K562 (cell line): Measurements from ENCODE around the gene SLC24A3. TPM values are rescaled to one million over a fixed set of nuclear protein-coding genes. Genes with fewer than 3 reads are reported as not detected.

Source experiments
- ATAC-seq: fragments of 200-7000 bp; cut with Tn5 transposase; 3 replicates; pipeline ENCODE4 v1.9.1; 2020; ENCODE audit warnings: moderate library complexity
- BruUV-seq: library from RNA; stranded (reverse); fragments of 400-500 nt; replicated peaks from 2 replicates; lab custom pipeline; 2021; lab: Mats Ljungman, UMichigan
- CTCF ChIA-PET: fragments of 300-600 bp; formaldehyde crosslinking; extraction: SDS; loops from one replicate; lab custom pipeline; 2021; ENCODE audit warnings: low intra/inter-chr PET ratio; lab: Yijun Ruan, JAX
- POLR2A ChIA-PET: fragments of 300-600, 350-650 bp; sonication (Branson Sonifier 250); formaldehyde crosslinking; extraction: SDS; loops from one replicate; lab custom pipeline; 2021; ENCODE audit warnings: antibody characterized with exemption, inconsistent platforms; lab: Yijun Ruan, JAX
- DNase-seq, 4 experiments: peaks; one replicate each; pipeline versions ENCODE4 v3.0.0 to v3.0.0-alpha.2; 2011 to 2018; ENCODE audit warnings: low spot score in 3 of 4, mixed read lengths in 3 of 4; ENCODE audit errors: extremely low read depth in 1 of 4
- FAIRE-seq: peaks from 2 replicates; lab custom pipeline; 2011; peaks lifted over from hg19 to GRCh38; lab: Jason Lieb, UNC
- H2AFZ ChIP-seq: 2 replicates; pipeline ENCODE4 v1.6.0; 2011; ENCODE audit warnings: low read depth, low read length, control low read depth, inconsistent platforms
- H3K27ac ChIP-seq: fragments of 200-600 bp; 3 replicates; pipeline ENCODE4 v1.8.0; 2011; ENCODE audit warnings: low read depth, mild to moderate bottlenecking, control low read depth, inconsistent platforms, low read length, moderate library complexity, mixed read lengths; ENCODE audit errors: extremely low read depth
- H3K27me3 ChIP-seq, 2 experiments: fragments of 300-600 bp in 1 of 2; 2 replicates in 1 of 2; 3 replicates in 1 of 2; pipeline versions ENCODE4 v1.6.0 to v1.8.0; 2011; ENCODE audit warnings: inconsistent platforms in 2 of 2, low read length in 2 of 2, mild to moderate bottlenecking in 1 of 2, mixed read lengths in 1 of 2, moderate library complexity in 1 of 2; ENCODE audit not compliant: control insufficient read depth in 2 of 2, insufficient read depth in 2 of 2
- H3K36me3 ChIP-seq: fragments of 300-600 bp; 3 replicates; pipeline ENCODE4 v1.8.0; 2011; ENCODE audit warnings: mild to moderate bottlenecking, low read length, inconsistent platforms; ENCODE audit not compliant: control insufficient read depth, insufficient read depth
- H3K4me1 ChIP-seq, 2 experiments: fragments of 200-600 bp in 1 of 2; replicated peaks in 1 of 2; 2 replicates in 1 of 2; 3 replicates in 1 of 2; pipeline versions ENCODE4 v1.5.1 to v1.8.0; 2011; ENCODE audit warnings: inconsistent platforms in 2 of 2, low read length in 2 of 2, mild to moderate bottlenecking in 1 of 2, mixed read lengths in 1 of 2, moderate library complexity in 1 of 2; ENCODE audit not compliant: control insufficient read depth in 2 of 2, insufficient read depth in 2 of 2
- H3K4me2 ChIP-seq: 2 replicates; pipeline ENCODE4 v1.6.1; 2011; ENCODE audit warnings: low read length, control low read depth, inconsistent platforms, mixed read lengths; ENCODE audit not compliant: insufficient read depth
- H3K4me3 ChIP-seq: fragments of 200-600 bp; sonication (generic), shearing (Covaris generic); 2 replicates; pipeline ENCODE4 v1.5.1; 2016; ENCODE audit warnings: control low read depth, inconsistent platforms
- H3K79me2 ChIP-seq: fragments of 200-600 bp; 3 replicates; pipeline ENCODE4 v1.8.0; 2011; ENCODE audit warnings: low read length, inconsistent platforms; ENCODE audit not compliant: control insufficient read depth, insufficient read depth
- H3K9ac ChIP-seq, 2 experiments: 2 replicates each; pipeline versions ENCODE4 v1.6.0 to v1.6.1; 2011; ENCODE audit warnings: low read depth in 2 of 2, low read length in 2 of 2, control low read depth in 1 of 2, inconsistent platforms in 1 of 2, mild to moderate bottlenecking in 1 of 2, mixed read lengths in 1 of 2; ENCODE audit not compliant: insufficient read depth in 1 of 2
- H3K9me1 ChIP-seq: one replicate; pipeline ENCODE4 v1.6.0; 2011; ENCODE audit warnings: inconsistent platforms, mild to moderate bottlenecking, low read length, moderate library complexity; ENCODE audit not compliant: control insufficient read depth, insufficient read depth
- H3K9me3 ChIP-seq: replicated peaks from 2 replicates; pipeline ENCODE4 v1.5.1; 2011; ENCODE audit warnings: low read depth, low read length, inconsistent platforms; ENCODE audit not compliant: control insufficient read depth, insufficient read depth
- H4K20me1 ChIP-seq: replicated peaks from 2 replicates; pipeline ENCODE4 v1.6.1; 2011; ENCODE audit warnings: low read length, inconsistent platforms, mixed read lengths; ENCODE audit not compliant: control insufficient read depth, insufficient read depth
- CC2D1A ChIP-seq: fragments of 450-650 bp; IDR thresholded peaks from 2 replicates; pipeline ENCODE4 v1.6.1; 2017; ENCODE audit warnings: mild to moderate bottlenecking
- ESRRA ChIP-seq: fragments of 450-650 bp; IDR thresholded peaks from 2 replicates; pipeline ENCODE4 v1.6.1; 2014; ENCODE audit warnings: low read depth, mild to moderate bottlenecking, moderate library complexity, borderline replicate concordance
- ETS2 ChIP-seq: IDR thresholded peaks from 2 replicates; pipeline ENCODE4 v1.6.1; 2016; ENCODE audit warnings: borderline replicate concordance, missing genetic modification characterization, mild to moderate bottlenecking, moderate library complexity, missing compliant biosample characterization; ENCODE audit not compliant: poor library complexity, severe bottlenecking
- MTF1 ChIP-seq: fragments of 250-450 bp; sonication (Bioruptor Pico); IDR thresholded peaks from 2 replicates; pipeline ENCODE4 v1.9.0; 2021; ENCODE audit warnings: moderate library complexity, mild to moderate bottlenecking, inconsistent platforms, borderline replicate concordance
- MXI1 ChIP-seq: IDR thresholded peaks from 2 replicates; pipeline ENCODE4 v1.6.1; 2011; ENCODE audit warnings: low read depth, mild to moderate bottlenecking, improper control_type of control experiment, low read length
- PYGO2 ChIP-seq: fragments of 450-650 bp; IDR thresholded peaks from 2 replicates; pipeline ENCODE4 v1.6.1; 2016; ENCODE audit warnings: mild to moderate bottlenecking, missing genetic modification characterization, moderate library complexity, missing compliant biosample characterization
- SMARCA5 ChIP-seq: fragments of 450-650 bp; IDR thresholded peaks from 2 replicates; pipeline ENCODE4 v1.6.1; 2016
- TOE1 ChIP-seq, 2 experiments: fragments of 450-650 bp in 1 of 2; sonication (generic) in 1 of 2; formaldehyde crosslinking in 1 of 2; IDR thresholded peaks; 2 replicates each; pipeline versions ENCODE4 v1.7.1 to v1.8.0; 2016 to 2022; ENCODE audit warnings: borderline replicate concordance in 2 of 2, mild to moderate bottlenecking in 2 of 2, antibody characterized with exemption in 1 of 2, inconsistent platforms in 1 of 2, low read depth in 1 of 2, missing genetic modification reagents in 1 of 2, moderate library complexity in 1 of 2
- XRCC5 ChIP-seq: fragments of 200-400 bp; formaldehyde crosslinking; IDR thresholded peaks from 2 replicates; pipeline ENCODE4 v1.6.1; 2017; ENCODE audit warnings: low read depth, mild to moderate bottlenecking, low read length
- ZNF282 ChIP-seq: sonication (generic); formaldehyde crosslinking; IDR thresholded peaks from 2 replicates; pipeline ENCODE4 v1.8.1; 2023; ENCODE audit warnings: missing genetic modification reagents
- ZNF507 ChIP-seq: conservative IDR thresholded peaks from 2 replicates; pipeline ENCODE4 v1.6.1; 2017; ENCODE audit warnings: missing genetic modification characterization, missing compliant biosample characterization
- ZNF696 ChIP-seq: fragments of 250-450 bp; sonication (Bioruptor Pico); conservative IDR thresholded peaks from 2 replicates; pipeline ENCODE4 v1.4.0; 2020; ENCODE audit warnings: mild to moderate bottlenecking, moderate library complexity
- WGBS: fragments of 100-300 bp; shearing (Covaris generic); methylation state at CpG from one replicate; pipeline ENCODE4 v1.1.6; 2016; ENCODE audit warnings: low coverage, mixed read lengths; ENCODE audit not compliant: insufficient coverage; ENCODE audit errors: missing lambda C conversion rate; 5-methylcytosine and 5-hydroxymethylcytosine counted together
- in situ Hi-C: fragments of 300-500 bp; cut with MboI; formaldehyde crosslinking; loops from 4 replicates; pipeline ENCODE4 v1.15.0; 2018; ENCODE audit warnings: inconsistent platforms, mixed read lengths
- intact Hi-C: fragments of 100-400 bp; cut with micrococcal nuclease; formaldehyde crosslinking; loops from 2 replicates; pipeline ENCODE4 v1.14.2; 2022
- polyA plus RNA-seq, 8 experiments: library from polyadenylated mRNA; depleted of rRNA in 4 of 8; stranded (reverse) in 5 of 8; unstranded in 3 of 8; fragments of >200 nt; fragmentation: Nextera tagmentation in 2 of 8; fragmentation: Illumina TruSeq in 1 of 8; extraction: Ambion mirVana in 2 of 8; extraction: Trizol in 1 of 8; gene quantifications; 2 replicates each; pipeline versions ENCODE4 v1.2.1 to v1.2.3, GENCODE V29; 2011 to 2014; ENCODE audit warnings: inconsistent platforms in 1 of 8, missing spikeins in 1 of 8
- total RNA-seq, 7 experiments: library from RNA; depleted of rRNA in 6 of 7; stranded (reverse); fragments of >200 nt in 6 of 7; fragmentation: Illumina TruSeq in 2 of 7; extraction: Trizol in 2 of 7; gene quantifications; 2 replicates each; pipeline versions ENCODE4 v1.2.1 to v1.2.3, GENCODE V29; 2011 to 2021; ENCODE audit warnings: low replicate concordance in 1 of 7
- TF ChIP-seq, protein P1 (sequence below), 2 experiments: fragments of 150-350 bp in 1 of 2; IDR thresholded peaks; 2 replicates each; pipeline ENCODE4 v1.6.1; 2012 to 2016; ENCODE audit warnings: low read depth in 2 of 2, low read length in 2 of 2, mild to moderate bottlenecking in 1 of 2, moderate library complexity in 1 of 2
- TF ChIP-seq, protein P2 (sequence below), 2 experiments: IDR thresholded peaks in 1 of 2; conservative IDR thresholded peaks in 1 of 2; 2 replicates each; pipeline ENCODE4 v1.6.1; 2016; ENCODE audit warnings: low read depth in 2 of 2, mild to moderate bottlenecking in 1 of 2, missing compliant biosample characterization in 1 of 2, missing genetic modification characterization in 1 of 2, moderate library complexity in 1 of 2

The SLC24A3 gene
- total and polyA plus RNA-seq, 9 of the 15 experiments (the other 6 are each of a cell fraction or from before 2014, with no cell fraction given): not detected

GRCh38 chr20:19288061-19288460 lies 75.6 kb downstream of the SLC24A3 start:
- BruUV-seq: no TSS peak
- TF ChIP-seq ESRRA (no peak), CC2D1A (no peak), PYGO2 (tag) (no peak), ZNF507 (tag) (no peak), MTF1 (CRISPR knock-in tag) (no peak), TOE1 (IDR thresholded peaks at IDR 0.05; ENCODE audit: borderline replicate concordance) (no peak), TOE1 (CRISPR knock-in tag; IDR thresholded peaks at IDR 0.05; ENCODE audit: borderline replicate concordance, low read depth) (no peak), ZNF696 (CRISPR knock-in tag) (no peak), MXI1 (no peak), ETS2 (tag) (no peak), ZNF282 (CRISPR knock-in tag) (no peak), XRCC5 (no peak), SMARCA5 (no peak)
- TF ChIP-seq, protein P1, sequence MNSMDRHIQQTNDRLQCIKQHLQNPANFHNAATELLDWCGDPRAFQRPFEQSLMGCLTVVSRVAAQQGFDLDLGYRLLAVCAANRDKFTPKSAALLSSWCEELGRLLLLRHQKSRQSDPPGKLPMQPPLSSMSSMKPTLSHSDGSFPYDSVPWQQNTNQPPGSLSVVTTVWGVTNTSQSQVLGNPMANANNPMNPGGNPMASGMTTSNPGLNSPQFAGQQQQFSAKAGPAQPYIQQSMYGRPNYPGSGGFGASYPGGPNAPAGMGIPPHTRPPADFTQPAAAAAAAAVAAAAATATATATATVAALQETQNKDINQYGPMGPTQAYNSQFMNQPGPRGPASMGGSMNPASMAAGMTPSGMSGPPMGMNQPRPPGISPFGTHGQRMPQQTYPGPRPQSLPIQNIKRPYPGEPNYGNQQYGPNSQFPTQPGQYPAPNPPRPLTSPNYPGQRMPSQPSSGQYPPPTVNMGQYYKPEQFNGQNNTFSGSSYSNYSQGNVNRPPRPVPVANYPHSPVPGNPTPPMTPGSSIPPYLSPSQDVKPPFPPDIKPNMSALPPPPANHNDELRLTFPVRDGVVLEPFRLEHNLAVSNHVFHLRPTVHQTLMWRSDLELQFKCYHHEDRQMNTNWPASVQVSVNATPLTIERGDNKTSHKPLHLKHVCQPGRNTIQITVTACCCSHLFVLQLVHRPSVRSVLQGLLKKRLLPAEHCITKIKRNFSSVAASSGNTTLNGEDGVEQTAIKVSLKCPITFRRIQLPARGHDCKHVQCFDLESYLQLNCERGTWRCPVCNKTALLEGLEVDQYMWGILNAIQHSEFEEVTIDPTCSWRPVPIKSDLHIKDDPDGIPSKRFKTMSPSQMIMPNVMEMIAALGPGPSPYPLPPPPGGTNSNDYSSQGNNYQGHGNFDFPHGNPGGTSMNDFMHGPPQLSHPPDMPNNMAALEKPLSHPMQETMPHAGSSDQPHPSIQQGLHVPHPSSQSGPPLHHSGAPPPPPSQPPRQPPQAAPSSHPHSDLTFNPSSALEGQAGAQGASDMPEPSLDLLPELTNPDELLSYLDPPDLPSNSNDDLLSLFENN (IDR thresholded peaks at IDR 0.05; ENCODE audit: low read depth in 2 of 2, low read length in 2 of 2): no peak
- TF ChIP-seq, protein P2, sequence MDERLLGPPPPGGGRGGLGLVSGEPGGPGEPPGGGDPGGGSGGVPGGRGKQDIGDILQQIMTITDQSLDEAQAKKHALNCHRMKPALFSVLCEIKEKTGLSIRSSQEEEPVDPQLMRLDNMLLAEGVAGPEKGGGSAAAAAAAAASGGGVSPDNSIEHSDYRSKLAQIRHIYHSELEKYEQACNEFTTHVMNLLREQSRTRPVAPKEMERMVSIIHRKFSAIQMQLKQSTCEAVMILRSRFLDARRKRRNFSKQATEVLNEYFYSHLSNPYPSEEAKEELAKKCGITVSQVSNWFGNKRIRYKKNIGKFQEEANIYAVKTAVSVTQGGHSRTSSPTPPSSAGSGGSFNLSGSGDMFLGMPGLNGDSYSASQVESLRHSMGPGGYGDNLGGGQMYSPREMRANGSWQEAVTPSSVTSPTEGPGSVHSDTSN (CRISPR knock-in tag; IDR thresholded peaks at IDR 0.05; ENCODE audit: low read depth): no peak
- TF ChIP-seq, protein P2 (tag; conservative IDR thresholded peaks at IDR 0.05; ENCODE audit: low read depth): no peak

More at GRCh38 chr20:19288061-19288460, 75.6 kb downstream of the SLC24A3 start:
- H4K20me1 ChIP-seq: no peaks in the 10 kb centered on the region
- no peaks in the 10 kb centered on the region for H3K27me3 ChIP-seq
- no peaks in the 10 kb centered on the region for H3K9me3 ChIP-seq
- POLR2A ChIA-PET: no interaction called here
- no peak overlapping the region for H3K9ac ChIP-seq
- no peak overlapping the region for H2AFZ ChIP-seq
- intact Hi-C loops (no loop called here), in situ Hi-C loops (no loop called here)
- CTCF ChIA-PET: no interaction called here
- no peaks in the 10 kb centered on the region for H3K9me1 ChIP-seq
- no peaks in the 10 kb centered on the region for H3K36me3 ChIP-seq
- DNase-seq (no peak), ATAC-seq (no peak), FAIRE-seq (no peak)
- no peaks in the 10 kb centered on the region for H3K79me2 ChIP-seq
- H3K4me2 ChIP-seq: no peak overlapping the region
- no peak overlapping the region for H3K27ac ChIP-seq
- H3K4me1 ChIP-seq: no peaks in the 10 kb centered on the region
- no peak overlapping the region for H3K4me3 ChIP-seq
- WGBS: 0% methylated on average over 2 of the region's 2 CpGs
